Measurements from ENCODE around the gene CDH23. TPM values are rescaled to one million over a fixed set of nuclear protein-coding genes. Genes with fewer than 3 reads are reported as not detected.

CDH23 gene
- total and polyA plus RNA-seq, 2 experiments from 2014 or later: 0.08 TPM; not detected in 1

GRCh38 chr10:71487726-71488125 is 91.0 kb downstream of the CDH23 start:
- Histone ChIP-seq H3K4me1 (ENCODE audit: insufficient read depth) (no peaks in the 10 kb centered on the region), H3K9me3 (ENCODE audit: low read depth) (no peaks in the 10 kb centered on the region), H3K9ac (no peak overlapping the region), H3K4me3 (no peak overlapping the region), H3K27me3 (replicated peaks; ENCODE audit: insufficient read depth) (peaks cover 14% of the 10 kb centered on the region), H3F3A (ENCODE audit: insufficient read depth) (no peaks in the 10 kb centered on the region), H3K79me2 (ENCODE audit: insufficient read depth) (no peaks in the 10 kb centered on the region), H3K27ac (no peak overlapping the region), H3K4me2 (ENCODE audit: unreplicated experiment) (no peak overlapping the region), H2AFZ (no peak overlapping the region), H3K9me2 (ENCODE audit: insufficient read depth) (no peaks in the 10 kb centered on the region), H4K20me1 (ENCODE audit: insufficient read depth) (no peaks in the 10 kb centered on the region), H3K36me3 (ENCODE audit: low read depth) (no peaks in the 10 kb centered on the region)
- DNase-seq: no peak
- in situ Hi-C loops (cut with MboI): no loop called here
- no peak for TF ChIP-seq EZH2 (IDR thresholded peaks at IDR 0.05; ENCODE audit: insufficient read depth, poor library complexity, severe bottlenecking)
- TF ChIP-seq EZH2phosphoT487 (IDR thresholded peaks at IDR 0.05; ENCODE audit: insufficient read depth, low read depth): no peak
- WGBS, 2 experiments (ENCODE audit: low coverage in 1 of 2, low lambda C conversion rate in 2 of 2, missing lambda C conversion rate in 2 of 2): 83 to 85% methylated on average over 1 of the region's 1 CpG

- H3K27ac ChIP-seq: no peak overlapping the region
- no peaks in the 10 kb centered on the region for H3K9me2 ChIP-seq (ENCODE audit: insufficient read depth)
- in situ Hi-C loops (cut with MboI): no loop called here
- H3K4me3 ChIP-seq: no peak overlapping the region
- H3K9ac ChIP-seq: no peak overlapping the region
- H4K20me1 ChIP-seq (ENCODE audit: insufficient read depth): no peaks in the 10 kb centered on the region
- no peaks in the 10 kb centered on the region for H3F3A ChIP-seq (ENCODE audit: insufficient read depth)
- no peak overlapping the region for H3K4me2 ChIP-seq (ENCODE audit: unreplicated experiment)
- H2AFZ ChIP-seq: no peak overlapping the region
- no peaks in the 10 kb centered on the region for H3K9me3 ChIP-seq (ENCODE audit: low read depth)
- 32 to 63% methylated on average over 2 of the region's 2 CpGs for WGBS, 2 experiments (ENCODE audit: low coverage in 1 of 2, low lambda C conversion rate in 2 of 2, missing lambda C conversion rate in 2 of 2)
- DNase-seq: no peak
- H3K36me3 ChIP-seq (ENCODE audit: low read depth): no peaks in the 10 kb centered on the region
- no peaks in the 10 kb centered on the region for H3K79me2 ChIP-seq (ENCODE audit: insufficient read depth)
- no peaks in the 10 kb centered on the region for H3K4me1 ChIP-seq (ENCODE audit: insufficient read depth)
- peaks cover 20% of the 10 kb centered on the region; the same call in 1 of the 2 replicates for H3K27me3 ChIP-seq (replicated peaks; ENCODE audit: insufficient read depth)
- TF ChIP-seq EZH2phosphoT487 (IDR thresholded peaks at IDR 0.05; ENCODE audit: insufficient read depth, low read depth): no peak
- TF ChIP-seq EZH2 (IDR thresholded peaks at IDR 0.05; ENCODE audit: insufficient read depth, poor library complexity, severe bottlenecking): no peak
Observed at GRCh38 chr10:71489077-71489476, 92.4 kb downstream of the CDH23 start.

GRCh38 chr10:71492872-71493271 is 96.2 kb downstream of the CDH23 start:
- Histone ChIP-seq H3K27ac (no peak overlapping the region), H3K4me3 (no peak overlapping the region), H2AFZ (no peak overlapping the region), H3K36me3 (ENCODE audit: low read depth) (no peaks in the 10 kb centered on the region), H3K4me2 (ENCODE audit: unreplicated experiment) (no peak overlapping the region), H3K27me3 (replicated peaks; ENCODE audit: insufficient read depth) (peaks cover 41% of the 10 kb centered on the region), H3K79me2 (ENCODE audit: insufficient read depth) (no peaks in the 10 kb centered on the region), H4K20me1 (ENCODE audit: insufficient read depth) (no peaks in the 10 kb centered on the region), H3F3A (ENCODE audit: insufficient read depth) (no peaks in the 10 kb centered on the region), H3K4me1 (ENCODE audit: insufficient read depth) (no peaks in the 10 kb centered on the region), H3K9me3 (ENCODE audit: low read depth) (no peaks in the 10 kb centered on the region), H3K9me2 (ENCODE audit: insufficient read depth) (no peaks in the 10 kb centered on the region), H3K9ac (no peak overlapping the region)
- no peak for DNase-seq
- WGBS, 2 experiments (ENCODE audit: low coverage in 1 of 2, low lambda C conversion rate in 2 of 2, missing lambda C conversion rate in 2 of 2): 42 to 64% methylated on average over 6 of the region's 6 CpGs
- in situ Hi-C loops (cut with MboI): no loop called here
- TF ChIP-seq EZH2phosphoT487 (IDR thresholded peaks at IDR 0.05; ENCODE audit: insufficient read depth, low read depth) (no peak), EZH2 (IDR thresholded peaks at IDR 0.05; ENCODE audit: insufficient read depth, poor library complexity, severe bottlenecking) (no peak)

GRCh38 chr10:71493741-71494140 is 97.0 kb downstream of the CDH23 start:
- Histone ChIP-seq H3K27ac (no peak overlapping the region), H3K79me2 (ENCODE audit: insufficient read depth) (no peaks in the 10 kb centered on the region), H3F3A (ENCODE audit: insufficient read depth) (no peaks in the 10 kb centered on the region), H3K4me1 (ENCODE audit: insufficient read depth) (no peaks in the 10 kb centered on the region), H4K20me1 (ENCODE audit: insufficient read depth) (no peaks in the 10 kb centered on the region), H3K27me3 (replicated peaks; ENCODE audit: insufficient read depth) (peaks cover 46% of the 10 kb centered on the region), H3K9me2 (ENCODE audit: insufficient read depth) (no peaks in the 10 kb centered on the region), H3K36me3 (ENCODE audit: low read depth) (no peaks in the 10 kb centered on the region), H2AFZ (no peak overlapping the region), H3K4me3 (no peak overlapping the region), H3K4me2 (ENCODE audit: unreplicated experiment) (no peak overlapping the region), H3K9me3 (ENCODE audit: low read depth) (no peaks in the 10 kb centered on the region), H3K9ac (no peak overlapping the region)
- DNase-seq: no peak
- 72 to 73% methylated on average over 6 of the region's 6 CpGs for WGBS, 2 experiments (ENCODE audit: low coverage in 1 of 2, low lambda C conversion rate in 2 of 2, missing lambda C conversion rate in 2 of 2)
- in situ Hi-C loops (cut with MboI): no loop called here
- TF ChIP-seq EZH2phosphoT487 (IDR thresholded peaks at IDR 0.05; ENCODE audit: insufficient read depth, low read depth): no peak
- TF ChIP-seq EZH2 (IDR thresholded peaks at IDR 0.05; ENCODE audit: insufficient read depth, poor library complexity, severe bottlenecking): no peak

GRCh38 chr10:71494476-71494875 is 97.8 kb downstream of the CDH23 start:
- no peaks in the 10 kb centered on the region for H4K20me1 ChIP-seq (ENCODE audit: insufficient read depth)
- in situ Hi-C loops (cut with MboI): no loop called here
- 73 to 75% methylated on average over 8 of the region's 8 CpGs for WGBS, 2 experiments (ENCODE audit: low coverage in 1 of 2, low lambda C conversion rate in 2 of 2, missing lambda C conversion rate in 2 of 2)
- H2AFZ ChIP-seq: no peak overlapping the region
- no peaks in the 10 kb centered on the region for H3K79me2 ChIP-seq (ENCODE audit: insufficient read depth)
- no peaks in the 10 kb centered on the region for H3K9me2 ChIP-seq (ENCODE audit: insufficient read depth)
- no peaks in the 10 kb centered on the region for H3K4me1 ChIP-seq (ENCODE audit: insufficient read depth)
- H3F3A ChIP-seq (ENCODE audit: insufficient read depth): no peaks in the 10 kb centered on the region
- no peaks in the 10 kb centered on the region for H3K9me3 ChIP-seq (ENCODE audit: low read depth)
- H3K9ac ChIP-seq: no peak overlapping the region
- TF ChIP-seq EZH2phosphoT487 (IDR thresholded peaks at IDR 0.05; ENCODE audit: insufficient read depth, low read depth): no peak
- no peak for TF ChIP-seq EZH2 (IDR thresholded peaks at IDR 0.05; ENCODE audit: insufficient read depth, poor library complexity, severe bottlenecking)
- no peak overlapping the region for H3K27ac ChIP-seq
- no peak overlapping the region for H3K4me3 ChIP-seq
- no peaks in the 10 kb centered on the region for H3K36me3 ChIP-seq (ENCODE audit: low read depth)
- DNase-seq: no peak
- H3K27me3 ChIP-seq (replicated peaks; ENCODE audit: insufficient read depth): peaks cover 44% of the 10 kb centered on the region
- no peak overlapping the region for H3K4me2 ChIP-seq (ENCODE audit: unreplicated experiment)

All from GM23248 (cell line).